Endothelial cell of umbilical vein (primary cell): ENCODE data around the gene VPS54. TPM values are rescaled to one million over a fixed set of nuclear protein-coding genes. Genes with fewer than 3 reads are reported as not detected.

ENCODE experiments used
- BruUV-seq: library from RNA; stranded (reverse); fragments of 400-500 nt; replicated peaks from 2 replicates; lab custom pipeline; 2021; lab: Mats Ljungman, UMichigan
- CTCF ChIA-PET: fragments of 300-600, 350-600 bp; sonication (Branson Sonifier 250); formaldehyde crosslinking; loops from one replicate; lab custom pipeline; 2021; ENCODE audit warnings: antibody characterized with exemption, inconsistent platforms; lab: Charles Lee
- POLR2A ChIA-PET: fragments of 300-600, 350-600 bp; sonication (Branson Sonifier 250); formaldehyde crosslinking; loops from one replicate; lab custom pipeline; 2021; ENCODE audit warnings: antibody characterized with exemption, inconsistent platforms; lab: Charles Lee
- DNase-seq: peaks from one replicate; pipeline ENCODE4 v3.0.0-alpha.2; 2011; ENCODE audit warnings: low read depth, low spot score
- FAIRE-seq: peaks from 2 replicates; lab custom pipeline; 2011; peaks lifted over from hg19 to GRCh38; lab: Jason Lieb, UNC
- H2AFZ ChIP-seq: 2 replicates; pipeline ENCODE4 v1.6.0; 2012; ENCODE audit warnings: low read depth, low read length, control low read depth, inconsistent platforms
- H3K27ac ChIP-seq: 2 replicates; pipeline ENCODE4 v1.5.1; 2011; ENCODE audit warnings: low read depth, mild to moderate bottlenecking, control low read depth, low read length, moderate library complexity; ENCODE audit not compliant: insufficient read depth
- H3K27me3 ChIP-seq, 2 experiments: 2 replicates each; pipeline versions ENCODE4 v1.6.0 to v1.6.1; 2011; ENCODE audit warnings: low read length in 2 of 2, mixed read lengths in 1 of 2; ENCODE audit not compliant: control insufficient read depth in 2 of 2, insufficient read depth in 2 of 2
- H3K36me3 ChIP-seq, 2 experiments: 2 replicates in 1 of 2; 3 replicates in 1 of 2; pipeline ENCODE4 v1.5.1; 2011; ENCODE audit warnings: low read length in 2 of 2, mild to moderate bottlenecking in 1 of 2, moderate library complexity in 1 of 2; ENCODE audit not compliant: control insufficient read depth in 2 of 2, insufficient read depth in 2 of 2; ENCODE audit errors: extremely low read depth in 1 of 2
- H3K4me1 ChIP-seq: 3 replicates; pipeline ENCODE4 v1.5.1; 2011; ENCODE audit warnings: mild to moderate bottlenecking, low read length; ENCODE audit not compliant: control insufficient read depth, insufficient read depth; ENCODE audit errors: extremely low read depth
- H3K4me2 ChIP-seq: 2 replicates; pipeline ENCODE4 v1.6.1; 2011; ENCODE audit warnings: low read length, control low read depth, mixed read lengths; ENCODE audit not compliant: insufficient read depth
- H3K4me3 ChIP-seq, 3 experiments: fragments of 200-600 bp in 1 of 3; sonication (generic), shearing (Covaris generic) in 1 of 3; replicated peaks in 1 of 3; 2 replicates each; pipeline ENCODE4 v1.5.1; 2011 to 2016; ENCODE audit warnings: control low read depth in 3 of 3, low read length in 3 of 3, mild to moderate bottlenecking in 2 of 3, inconsistent platforms in 1 of 3, low read depth in 1 of 3, moderate library complexity in 1 of 3; ENCODE audit not compliant: insufficient read depth in 1 of 3
- H3K79me2 ChIP-seq: 2 replicates; pipeline ENCODE4 v1.6.0; 2012; ENCODE audit warnings: low read length, inconsistent platforms; ENCODE audit not compliant: control insufficient read depth, insufficient read depth
- H3K9ac ChIP-seq: replicated peaks from 2 replicates; pipeline ENCODE3; 2011; ENCODE audit warnings: low read length, control low read depth; ENCODE audit not compliant: insufficient read depth; ENCODE audit errors: extremely low read depth
- H3K9me1 ChIP-seq: replicated peaks from 3 replicates; pipeline ENCODE4 v1.6.0; 2011; ENCODE audit warnings: mild to moderate bottlenecking, low read length; ENCODE audit not compliant: control insufficient read depth, insufficient read depth; ENCODE audit errors: extremely low read depth
- H3K9me3 ChIP-seq: replicated peaks from 2 replicates; pipeline ENCODE4 v1.5.1; 2012; ENCODE audit warnings: low read length, inconsistent platforms; ENCODE audit not compliant: control insufficient read depth, insufficient read depth
- H4K20me1 ChIP-seq: replicated peaks from 2 replicates; pipeline ENCODE3; 2011; ENCODE audit warnings: mild to moderate bottlenecking, low read length; ENCODE audit not compliant: control insufficient read depth, insufficient read depth; ENCODE audit errors: extremely low read depth
- CTCF ChIP-seq, 2 donors: IDR thresholded peaks; 1 replicate in 1 of 2; 2 replicates in 1 of 2; pipeline ENCODE4 v1.5.1; 2011; ENCODE audit warnings: low read length in 2 of 2, mild to moderate bottlenecking in 2 of 2, moderate library complexity in 2 of 2, control low read depth in 1 of 2, inconsistent platforms in 1 of 2, low read depth in 1 of 2; ENCODE audit not compliant: insufficient read depth in 1 of 2; ENCODE audit errors: extremely low read depth in 1 of 2
- EZH2 ChIP-seq: IDR thresholded peaks from 2 replicates; pipeline ENCODE4 v1.6.1; 2012; ENCODE audit warnings: borderline replicate concordance, low read depth, mild to moderate bottlenecking, moderate library complexity, low read length, inconsistent platforms; ENCODE audit not compliant: severe bottlenecking
- FOS ChIP-seq: IDR thresholded peaks from 2 replicates; pipeline ENCODE4 v1.6.1; 2011; ENCODE audit warnings: mild to moderate bottlenecking, low read length, moderate library complexity, borderline replicate concordance; ENCODE audit not compliant: insufficient read depth
- GATA2 ChIP-seq: IDR thresholded peaks from 2 replicates; pipeline ENCODE4 v1.7.0; 2011; ENCODE audit warnings: low read depth, mild to moderate bottlenecking, moderate library complexity, mixed read lengths, low read length; ENCODE audit not compliant: insufficient read length, insufficient read depth
- JUN ChIP-seq: IDR thresholded peaks from 2 replicates; pipeline ENCODE4 v1.6.1; 2011; ENCODE audit warnings: borderline replicate concordance, low read depth; ENCODE audit not compliant: insufficient read length, insufficient read depth
- MAX ChIP-seq: IDR thresholded peaks from 2 replicates; pipeline ENCODE4 v1.6.1; 2011; ENCODE audit not compliant: insufficient read depth, insufficient read length
- MYC ChIP-seq: IDR thresholded peaks from one replicate; pipeline ENCODE4 v1.6.1; 2011; ENCODE audit warnings: mild to moderate bottlenecking, low read depth, low read length
- POLR2A ChIP-seq: IDR thresholded peaks from 2 replicates; pipeline ENCODE4 v1.6.1; 2012; ENCODE audit warnings: low read depth, mild to moderate bottlenecking, control low read depth, low read length
- POLR2AphosphoS5 ChIP-seq: IDR thresholded peaks from 2 replicates; pipeline ENCODE4 v1.6.1; 2012; ENCODE audit warnings: low read depth, mild to moderate bottlenecking, control low read depth, low read length, moderate library complexity; ENCODE audit not compliant: insufficient read depth
- dilution Hi-C: fragments of 300-500 bp; cut with MboI; formaldehyde crosslinking; loops from one replicate; pipeline ENCODE4 v1.15.0; 2019; ENCODE audit warnings: low sequenced_read_pairs; ENCODE audit not compliant: extremely low pct_ligation_motif_present
- intact Hi-C: fragments of 100-400 bp; cut with micrococcal nuclease; formaldehyde crosslinking; loops from one replicate; pipeline ENCODE4 v1.10.0; 2022
- polyA plus RNA-seq, 4 experiments: library from polyadenylated mRNA; depleted of rRNA in 3 of 4; stranded (reverse) in 3 of 4; unstranded in 1 of 4; fragments of >200 nt; gene quantifications; 2 replicates each; pipeline versions ENCODE4 v1.2.1 to v1.2.3, GENCODE V29; 2011 to 2012; ENCODE audit warnings: missing spikeins in 1 of 4
- total RNA-seq: library from RNA; stranded (reverse); gene quantifications from 2 replicates; pipeline ENCODE4 v1.2.3, GENCODE V29; 2021

VPS54 gene
- total and polyA plus RNA-seq, 2 donors (not counting 3 experiments of a cell fraction or from before 2014, with no cell fraction given), result 6.3 to 17.7 TPM

DNA sequence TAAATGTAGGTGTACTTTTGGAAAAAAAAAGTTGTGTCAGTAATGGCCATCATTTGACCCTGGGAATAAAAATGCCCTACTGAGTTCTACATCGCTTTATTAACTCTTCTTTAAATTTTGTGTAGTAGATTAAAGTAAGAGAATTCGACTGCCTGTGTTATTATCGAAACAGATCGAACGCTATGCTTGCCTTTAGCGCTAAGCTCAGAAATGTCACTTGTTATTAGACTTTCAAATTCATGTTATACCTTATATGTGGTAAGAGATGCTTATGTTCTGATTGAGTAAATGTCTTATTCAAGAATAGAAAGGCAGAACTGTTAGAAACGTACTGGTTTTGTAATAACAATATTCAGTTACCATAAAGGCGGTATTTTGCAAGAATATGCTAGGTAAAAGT is 176.1 kb downstream of the VPS54 start:
- H3K4me3 ChIP-seq, result peak overlapping the region in 1 of 3 experiments; percentile 95
- H2AFZ ChIP-seq, result no peak overlapping the region
- DNase-seq (no peak), FAIRE-seq (no peak)
- H3K36me3 ChIP-seq, result no peaks in the 10 kb centered on the region
- no TSS peak for BruUV-seq
- H3K4me2 ChIP-seq, result peak overlapping the region; percentile 96
- H3K9me3 ChIP-seq, result no peaks in the 10 kb centered on the region
- intact Hi-C loops (no loop called here), dilution Hi-C loops (no loop called here)
- peaks cover 16% of the 10 kb centered on the region for H3K4me1 ChIP-seq
- POLR2A ChIA-PET, result interaction anchor here (0.6 kb wide), 1 partner anchor 29 kb away, joined by 3 read pairs; no protein-coding TSS in a partner anchor
- H3K79me2 ChIP-seq, result peaks cover 56% of the 10 kb centered on the region
- no peaks in the 10 kb centered on the region for H3K27me3 ChIP-seq
- CTCF ChIA-PET, result interaction anchor here (0.8 to 3.6 kb wide), 5 partner anchors 14 to 152 kb away, joined by 3 to 44 read pairs (median 11); no protein-coding TSS in a partner anchor
- H3K9ac ChIP-seq, result peak overlapping the region; percentile 92
- H3K9me1 ChIP-seq, result no peaks in the 10 kb centered on the region
- peaks cover 3% of the 10 kb centered on the region for H4K20me1 ChIP-seq
- no peak for TF ChIP-seq MYC
- TF ChIP-seq CTCF (IDR thresholded peaks at IDR 0.05; ENCODE audit: extremely low read depth in 1 of 2, insufficient read depth in 1 of 2, low read depth in 1 of 2, low read length in 2 of 2), result no peak
- TF ChIP-seq EZH2, result no peak
- no peak for TF ChIP-seq MAX
- no peak for TF ChIP-seq FOS
- TF ChIP-seq JUN, result no peak
- TF ChIP-seq POLR2AphosphoS5, result no peak
- TF ChIP-seq POLR2A, result no peak
- TF ChIP-seq GATA2, result no peak
- no peak overlapping the region for H3K27ac ChIP-seq
